Naive thymus-derived CD4-positive, alpha-beta T cell (primary cell): ENCODE results near the gene CCDC142. TPM values are rescaled to one million over a fixed set of nuclear protein-coding genes. Genes with fewer than 3 reads are reported as not detected.
"Not testable (repeated sequence)": the region's sequence is repeated elsewhere in the genome, so short reads cannot be mapped to it uniquely, and the experiment has no call there.

Source experiments
- ATAC-seq: fragments of 150-1000 bp; cut with Tn5 transposase; 2 replicates; pipeline ENCODE4 v1.10.0; 2021; ENCODE audit warnings: mild to moderate bottlenecking, moderate library complexity
- CTCF ChIA-PET: fragments of 350-600 bp; sonication (Branson Sonifier 250); formaldehyde crosslinking; loops from one replicate; lab custom pipeline; 2021; ENCODE audit warnings: antibody characterized with exemption; lab: Charles Lee
- POLR2A ChIA-PET: fragments of 350-600 bp; sonication (Branson Sonifier 250); formaldehyde crosslinking; loops from one replicate; lab custom pipeline; 2021; ENCODE audit warnings: antibody characterized with exemption, inconsistent platforms; lab: Charles Lee
- DNase-seq, 9 donors: peaks; one replicate each; pipeline versions ENCODE4 v3.0.0 to v3.0.0-alpha.2; 2020 to 2022; ENCODE audit warnings: mixed read lengths in 1 of 9
- H3K27ac ChIP-seq: one replicate; pipeline ENCODE4 v1.7.0; 2013; ENCODE audit warnings: mild to moderate bottlenecking, low read depth, low read length, moderate library complexity
- H3K27me3 ChIP-seq, 2 donors: one replicate each; pipeline ENCODE4 v1.7.0; 2013; ENCODE audit warnings: low read length in 2 of 2, mild to moderate bottlenecking in 2 of 2, moderate library complexity in 2 of 2; ENCODE audit not compliant: control insufficient read depth in 2 of 2, insufficient read depth in 2 of 2
- H3K36me3 ChIP-seq, 3 experiments: 1 replicate in 2 of 3; 2 replicates in 1 of 3; pipeline ENCODE4 v1.7.0; 2013; ENCODE audit warnings: low read length in 3 of 3, mild to moderate bottlenecking in 3 of 3, moderate library complexity in 1 of 3; ENCODE audit not compliant: insufficient read depth in 3 of 3, control insufficient read depth in 2 of 3
- H3K4me1 ChIP-seq, 2 donors: one replicate each; pipeline ENCODE4 v1.7.0; 2013; ENCODE audit warnings: low read length in 2 of 2, mild to moderate bottlenecking in 2 of 2, moderate library complexity in 1 of 2; ENCODE audit not compliant: control insufficient read depth in 2 of 2, insufficient read depth in 2 of 2
- H3K4me3 ChIP-seq: 2 replicates; pipeline ENCODE4 v1.7.0; 2013; ENCODE audit warnings: mild to moderate bottlenecking, low read length
- H3K9me3 ChIP-seq, 3 experiments: 1 replicate in 2 of 3; 2 replicates in 1 of 3; pipeline ENCODE4 v1.7.0; 2013; ENCODE audit warnings: low read length in 3 of 3; ENCODE audit not compliant: control insufficient read depth in 2 of 3
- H3K27ac Mint-ChIP-seq, 9 donors: one replicate each; pipeline ENCODE4 v1.8.0; 2020 to 2022; ENCODE audit warnings: mixed read lengths in 9 of 9, mild to moderate bottlenecking in 8 of 9, moderate library complexity in 5 of 9, inconsistent platforms in 2 of 9
- H3K27me3 Mint-ChIP-seq, 5 donors: one replicate each; pipeline ENCODE4 v1.8.0; 2021 to 2022; ENCODE audit warnings: mixed read lengths in 5 of 5, mild to moderate bottlenecking in 1 of 5
- H3K36me3 Mint-ChIP-seq, 5 donors: one replicate each; pipeline ENCODE4 v1.8.0; 2020 to 2022; ENCODE audit warnings: mixed read lengths in 5 of 5, mild to moderate bottlenecking in 3 of 5, inconsistent platforms in 1 of 5
- H3K4me1 Mint-ChIP-seq, 7 donors: one replicate each; pipeline ENCODE4 v1.8.0; 2020 to 2022; ENCODE audit warnings: mixed read lengths in 7 of 7, mild to moderate bottlenecking in 3 of 7, inconsistent platforms in 1 of 7
- H3K4me3 Mint-ChIP-seq, 10 donors: one replicate each; pipeline ENCODE4 v1.8.0; 2020 to 2022; ENCODE audit warnings: mild to moderate bottlenecking in 10 of 10, mixed read lengths in 10 of 10, moderate library complexity in 6 of 10, inconsistent platforms in 2 of 10
- H3K9me3 Mint-ChIP-seq, 11 donors: one replicate each; pipeline ENCODE4 v1.8.0; 2020 to 2022; ENCODE audit warnings: mixed read lengths in 11 of 11, mild to moderate bottlenecking in 4 of 11, inconsistent platforms in 1 of 11, moderate library complexity in 1 of 11
- intact Hi-C, 2 donors: fragments of 100-400 bp; cut with micrococcal nuclease; formaldehyde crosslinking; loops; one replicate each; pipeline ENCODE4 v1.15.1; 2023
- polyA plus RNA-seq, 2 donors: library from polyadenylated mRNA; unstranded; fragments of 300-500 nt; fragmentation: Illumina TruSeq; gene quantifications; one replicate each; pipeline ENCODE4 v1.2.3, GENCODE V29; 2021
- total RNA-seq, 6 experiments: library from RNA in 5 of 6; stranded (reverse) in 5 of 6; gene quantifications; 1 replicate in 5 of 6; 2 replicates in 1 of 6; pipeline ENCODE4 v1.2.3 and lab custom pipeline; 2021 to 2026

Gene CCDC142
- total and polyA plus RNA-seq, 7 experiments from 2014 or later = 13.1 to 75.2 (median 27.4) TPM

DNA sequence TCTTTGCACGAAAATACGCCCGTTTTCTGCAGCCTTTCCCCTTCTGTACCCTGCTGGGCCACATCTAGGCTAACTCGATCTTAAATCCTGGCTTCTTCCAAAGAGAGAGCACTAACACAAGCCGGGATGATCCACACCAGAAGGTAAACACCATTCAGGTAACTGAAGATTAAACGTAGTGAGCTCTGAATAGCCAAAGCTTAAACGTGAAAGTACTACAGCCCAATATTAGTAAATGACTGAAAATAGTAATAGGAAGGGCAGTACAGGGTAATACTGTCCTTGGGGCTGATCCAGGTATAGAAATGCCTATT is 9.9 kb downstream of the CCDC142 start:
- ChIA-PET POLR2A (interaction anchor here (0.7 to 6.6 kb wide), 12 partner anchors 9 to 114 kb away, joined by 3 to 177 read pairs (median 4); partner anchors contain the start of genes CCDC142, INO80B, PCGF1 and TTC31), CTCF (interaction anchor here (1.0 to 2.2 kb wide), 5 partner anchors 9 to 116 kb away, joined by 3 to 15 read pairs (median 5); partner anchors contain the start of genes CCDC142, INO80B and TTC31)
- peaks cover 14 to 19% of the 10 kb centered on the region in 2 donors for H3K4me1 ChIP-seq
- peaks cover 12 to 35% (median 29%) of the 10 kb centered on the region in 7 donors for H3K4me1 Mint-ChIP-seq
- intact Hi-C loops = loop anchor here (1.0 kb wide), 7 partner anchors 9 to 114 kb away; partner anchors contain the start of genes AUP1 (in 2 of the 2), HTRA2 (in 2 of the 2), TTC31 (in 2 of the 2) and WBP1 (in 2 of the 2)
- H3K27me3 Mint-ChIP-seq = no peaks in the 10 kb centered on the region
- ATAC-seq = no peak
- peak overlapping the region; percentile 91 for H3K27ac ChIP-seq
- peak overlapping the region; percentile 94 to 99 (median 98) for H3K27ac Mint-ChIP-seq
- H3K9me3 Mint-ChIP-seq = peaks cover 0 to 7% (median 0%) of the 10 kb centered on the region in 11 donors
- DNase-seq = no peak
- peaks cover 0 to 28% (median 9%) of the 10 kb centered on the region in 5 donors for H3K36me3 Mint-ChIP-seq
- peaks cover 0 to 14% (median 4%) of the 10 kb centered on the region in 3 experiments for H3K36me3 ChIP-seq
- peak overlapping the region; percentile 89 for H3K4me3 ChIP-seq
- H3K4me3 Mint-ChIP-seq = peak overlapping the region; percentile 88 to 99 (median 98)
- no peaks in the 10 kb centered on the region for H3K27me3 ChIP-seq
- H3K9me3 ChIP-seq = no peaks in the 10 kb centered on the region

GRCh38 chr2:74472086-74472944 is 10.5 kb downstream of the CCDC142 start, which contains the start of gene MRPL53:
Gene MRPL53, minus strand, starts transcription at chr2:74472680. Its CDS starts 20 bp downstream, at chr2:74472660.
- Mint-ChIP-seq H3K27ac (peak within 1 kb of the TSS; percentile 94 to 99 (median 98)), H3K36me3 (peaks cover 0 to 24% (median 9%) of the 10 kb centered on the region in 5 donors), H3K4me1 (peaks cover 9 to 32% (median 29%) of the 10 kb centered on the region in 7 donors)

DNA sequence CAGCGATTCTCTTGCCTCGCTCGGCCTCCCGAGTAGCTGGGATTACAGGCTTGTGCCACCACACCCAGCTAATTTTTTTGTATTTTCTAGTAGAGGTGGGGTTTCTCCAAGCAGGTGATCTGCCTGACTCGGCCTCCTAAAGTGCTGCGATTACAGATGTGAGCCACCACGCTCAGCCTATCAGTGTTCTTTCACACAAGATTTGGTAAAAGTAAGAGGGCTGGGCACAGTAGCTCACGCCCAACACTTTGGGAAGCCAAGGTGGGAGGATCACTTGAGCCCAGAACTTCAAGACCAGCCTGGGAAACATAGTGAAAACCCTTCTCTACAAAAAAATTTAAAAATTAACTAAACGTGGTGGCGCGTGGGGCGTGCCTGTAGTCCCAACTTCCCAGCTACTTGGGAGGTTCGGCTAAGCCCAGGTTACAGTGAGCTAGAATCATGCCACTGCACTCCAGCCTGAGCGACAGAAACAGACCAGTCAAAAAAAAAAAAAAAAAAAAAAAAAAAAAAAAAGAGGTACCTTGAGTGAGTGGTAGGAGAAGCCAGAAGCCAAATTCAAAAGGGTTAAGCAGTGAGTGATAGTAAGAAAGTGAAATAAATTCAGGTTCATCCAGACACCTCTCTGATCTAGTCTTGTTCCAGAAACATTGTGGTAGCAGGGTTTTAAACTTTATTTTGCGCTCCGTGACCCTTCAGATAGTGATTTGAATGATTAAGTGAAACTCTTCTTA is 11.3 kb downstream of the CCDC142 start:
- ChIA-PET CTCF (no interaction called here), POLR2A (interaction anchor here (0.9 to 6.6 kb wide), 3 partner anchors 11 to 56 kb away, joined by 3 to 177 read pairs (median 80); partner anchors contain the start of genes CCDC142, INO80B, TTC31 and WBP1)
- H3K27ac Mint-ChIP-seq = peak overlapping the region; percentile 94 to 99 (median 98)
- H3K36me3 ChIP-seq = peaks cover 0 to 14% (median 4%) of the 10 kb centered on the region in 3 experiments
- no peaks in the 10 kb centered on the region for H3K27me3 Mint-ChIP-seq
- intact Hi-C loops = loop anchor here (1.0 kb wide), 7 partner anchors 7 to 116 kb away; partner anchors contain the start of genes AUP1 (in 2 of the 2), HTRA2 (in 2 of the 2), TTC31 (in 2 of the 2) and WBP1 (in 2 of the 2)
- H3K9me3 ChIP-seq = no peaks in the 10 kb centered on the region
- peaks cover 0 to 7% (median 0%) of the 10 kb centered on the region in 11 donors for H3K9me3 Mint-ChIP-seq
- H3K4me3 Mint-ChIP-seq = peak overlapping the region; percentile 88 to 99 (median 98)
- peaks cover 14 to 19% of the 10 kb centered on the region in 2 donors for H3K4me1 ChIP-seq
- no peak for DNase-seq
- H3K27me3 ChIP-seq = no peaks in the 10 kb centered on the region
- H3K4me3 ChIP-seq = peak overlapping the region; percentile 89
- no peak for ATAC-seq
- peaks cover 9 to 32% (median 29%) of the 10 kb centered on the region in 7 donors for H3K4me1 Mint-ChIP-seq
- peaks cover 0 to 24% (median 9%) of the 10 kb centered on the region in 5 donors for H3K36me3 Mint-ChIP-seq
- peak overlapping the region; percentile 91 for H3K27ac ChIP-seq

More at GRCh38 chr2:74472086-74472944, 10.5 kb downstream of the CCDC142 start, which contains the start of gene MRPL53:
- Mint-ChIP-seq H3K9me3 (peaks cover 0 to 7% (median 0%) of the 10 kb centered on the region in 11 donors), H3K4me3 (peak within 1 kb of the TSS; percentile 88 to 99 (median 98)), H3K27me3 (no peaks in the 10 kb centered on the region)
- CTCF ChIA-PET = interaction anchor here (1.0 to 2.2 kb wide), 4 partner anchors 10 to 116 kb away, joined by 3 to 15 read pairs (median 4); partner anchors contain the start of genes CCDC142, INO80B and TTC31
- Histone ChIP-seq H3K36me3 (peaks cover 0 to 14% (median 4%) of the 10 kb centered on the region in 3 experiments), H3K4me1 (peaks cover 14 to 19% of the 10 kb centered on the region in 2 donors), H3K27me3 (no peaks in the 10 kb centered on the region), H3K27ac (peak within 1 kb of the TSS; percentile 91), H3K9me3 (no peaks in the 10 kb centered on the region), H3K4me3 (peak within 1 kb of the TSS; percentile 89)
- intact Hi-C loops = loop anchor here (1.0 kb wide), 7 partner anchors 8 to 115 kb away; partner anchors contain the start of genes AUP1 (in 2 of the 2), HTRA2 (in 2 of the 2), TTC31 (in 2 of the 2) and WBP1 (in 2 of the 2)
- POLR2A ChIA-PET = interaction anchor here (0.7 to 6.6 kb wide), 12 partner anchors 8 to 115 kb away, joined by 3 to 177 read pairs (median 4); partner anchors contain the start of genes CCDC142, INO80B, PCGF1 and TTC31
- DNase-seq (peak; percentile 91 to 98 (median 95)), ATAC-seq (peak; percentile 96)

DNA sequence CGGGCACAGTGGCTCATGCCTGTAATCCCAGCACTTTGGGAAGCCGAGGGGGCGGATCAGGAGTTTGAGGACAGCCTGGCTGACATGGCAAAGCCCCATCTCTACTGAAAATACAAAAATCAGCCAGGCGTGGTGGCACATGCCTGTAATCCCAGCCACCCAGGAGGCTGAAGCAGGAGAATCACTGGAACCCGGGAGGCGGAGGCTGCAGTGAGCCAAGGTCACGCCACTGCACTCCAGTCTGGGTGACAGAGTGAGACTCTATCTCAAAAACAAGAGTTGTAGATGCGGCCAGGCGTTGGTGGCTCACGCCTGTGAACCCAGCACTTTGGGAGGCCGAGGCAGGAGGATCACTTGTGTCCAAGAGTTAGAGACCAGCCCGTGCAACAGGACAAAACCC is 12.1 kb downstream of the CCDC142 start:
- Mint-ChIP-seq H3K36me3 (peaks cover 0 to 23% (median 9%) of the 10 kb centered on the region in 5 donors), H3K4me3 (peak overlapping the region; percentile 12 to 81 (median 70)), H3K27ac (peak overlapping the region; percentile 55 to 91 (median 84)), H3K4me1 (peaks cover 14 to 37% (median 33%) of the 10 kb centered on the region in 7 donors)
- H3K27me3 ChIP-seq, H3K9me3 Mint-ChIP-seq, DNase-seq, H3K4me3 ChIP-seq, H3K9me3 ChIP-seq, intact Hi-C loops, CTCF ChIA-PET, ATAC-seq, H3K27me3 Mint-ChIP-seq: not testable (repeated sequence)
- peak overlapping the region; percentile 91 for H3K27ac ChIP-seq
- peaks cover 14 to 19% of the 10 kb centered on the region in 2 donors for H3K4me1 ChIP-seq
- POLR2A ChIA-PET = interaction anchor here (0.9 to 6.6 kb wide), 3 partner anchors 11 to 55 kb away, joined by 3 to 177 read pairs (median 80); partner anchors contain the start of genes CCDC142, INO80B, TTC31 and WBP1
- peaks cover 0 to 14% (median 4%) of the 10 kb centered on the region in 3 experiments for H3K36me3 ChIP-seq

DNA sequence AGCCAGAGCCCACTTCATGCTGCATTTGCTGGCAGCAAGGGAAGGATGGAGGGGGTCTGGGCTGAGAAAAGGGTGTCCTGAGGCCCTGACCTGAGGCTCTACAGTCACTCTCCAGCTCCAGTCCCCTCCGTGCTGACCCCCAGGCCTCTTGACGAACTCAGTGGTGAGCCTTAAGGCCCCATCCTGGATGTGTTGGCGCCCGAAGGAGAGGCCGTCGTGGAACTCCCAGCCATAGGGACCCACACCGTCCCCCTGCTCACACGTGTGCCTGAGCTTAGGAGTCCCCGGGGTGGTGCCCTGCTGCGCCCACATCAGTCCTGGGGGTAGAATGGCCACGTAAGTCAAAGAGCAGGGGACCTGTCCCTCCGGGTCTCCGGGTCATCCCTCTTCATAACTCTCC is 18.4 kb downstream of the CCDC142 start:
- Histone ChIP-seq H3K27ac (peak overlapping the region; percentile 98), H3K4me3 (peak overlapping the region; percentile 96), H3K4me1 (peaks cover 9 to 10% of the 10 kb centered on the region in 2 donors), H3K9me3 (no peaks in the 10 kb centered on the region), H3K36me3 (peaks cover 0 to 29% (median 0%) of the 10 kb centered on the region in 3 experiments), H3K27me3 (no peaks in the 10 kb centered on the region)
- Mint-ChIP-seq H3K27me3 (no peaks in the 10 kb centered on the region), H3K9me3 (no peaks in the 10 kb centered on the region), H3K36me3 (peaks cover 0 to 9% (median 0%) of the 10 kb centered on the region in 5 donors), H3K4me3 (peak overlapping the region; percentile 72 to 100 (median 96)), H3K4me1 (peaks cover 4 to 40% (median 29%) of the 10 kb centered on the region in 7 donors), H3K27ac (peak overlapping the region; percentile 21 to 97 (median 88))
- CTCF ChIA-PET = interaction anchor here (0.6 kb wide), 1 partner anchor 12 kb away, joined by 4 read pairs; no protein-coding TSS in a partner anchor
- DNase-seq = no peak
- intact Hi-C loops = loop anchor here in 1 of 2 donors (1.0 kb wide), 1 partner anchor 8 kb away; the partner anchor contains the start of gene MRPL53
- no peak for ATAC-seq
- POLR2A ChIA-PET = interaction anchor here (0.8 to 6.5 kb wide), 6 partner anchors 7 to 62 kb away, joined by 4 to 64 read pairs (median 8); partner anchors contain the start of genes CCDC142, DQX1, INO80B and MRPL53
